Dermis blood vessel endothelial cell (primary cell): Measurements from ENCODE around the gene TNFAIP8. TPM values are rescaled to one million over a fixed set of nuclear protein-coding genes. Genes with fewer than 3 reads are reported as not detected.

Source experiments
- DNase-seq: peaks from one replicate; pipeline ENCODE4 v3.0.0; 2010
- total RNA-seq: library from RNA; depleted of rRNA; stranded (reverse); fragments of >200 nt; gene quantifications from 2 replicates; pipeline ENCODE4 v1.2.3, GENCODE V29; 2014

Gene TNFAIP8
- total RNA-seq, 1 donor from 2014 or later = 13.6 TPM

DNA sequence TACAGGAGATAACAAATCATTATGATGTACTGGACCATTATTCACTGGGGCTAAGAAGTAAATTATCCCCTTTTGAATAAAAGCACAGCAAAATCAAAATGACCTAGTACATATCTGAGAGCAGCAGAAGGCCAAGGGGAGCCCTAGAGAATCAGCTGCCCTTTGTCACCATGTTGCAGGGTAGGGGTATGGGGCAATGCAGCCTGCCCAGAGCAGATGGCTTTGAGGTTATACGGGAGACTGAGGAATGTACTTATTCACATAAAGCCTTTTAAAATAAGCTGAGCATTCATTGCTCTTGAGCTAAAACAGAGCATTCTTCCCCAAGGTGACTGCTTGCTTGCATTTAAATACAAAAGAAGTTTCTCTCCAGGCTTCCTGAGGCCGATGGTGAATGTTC is 2.6 kb upstream of the TNFAIP8 start:
- DNase-seq = no peak

DNA sequence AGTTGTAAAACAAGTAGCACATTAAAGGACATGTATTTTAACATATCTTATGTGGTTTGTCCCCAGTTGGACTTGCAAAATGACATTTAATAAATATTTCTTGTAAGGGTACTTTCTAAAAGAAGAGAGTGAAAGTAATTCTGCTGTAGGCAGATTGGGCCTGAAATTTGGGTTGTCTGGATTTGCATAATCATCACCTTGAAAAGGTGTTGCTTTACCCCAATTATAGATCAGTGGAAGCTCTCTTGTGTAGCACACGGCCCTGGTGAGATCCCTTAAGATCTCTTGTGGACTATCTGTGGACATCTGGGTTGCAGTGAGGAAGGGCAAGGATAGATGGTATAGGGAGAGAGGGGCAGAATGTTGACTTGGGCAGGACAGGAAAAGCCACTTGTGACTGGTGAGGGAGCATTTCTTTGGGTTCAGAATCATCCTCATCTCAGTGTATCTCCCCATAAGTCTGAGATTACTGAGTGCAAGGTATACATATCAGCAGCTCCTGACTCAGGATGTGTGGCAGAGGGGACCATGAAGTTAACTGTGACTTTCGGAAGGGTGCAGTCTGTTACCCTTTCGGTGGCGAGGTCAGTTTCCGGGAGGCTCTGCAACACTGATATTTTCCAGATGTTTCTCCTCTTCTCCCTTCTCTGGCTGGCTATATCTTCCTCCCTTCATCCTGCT is 2.0 kb upstream of the TNFAIP8 start:
- DNase-seq = no peak

DNA sequence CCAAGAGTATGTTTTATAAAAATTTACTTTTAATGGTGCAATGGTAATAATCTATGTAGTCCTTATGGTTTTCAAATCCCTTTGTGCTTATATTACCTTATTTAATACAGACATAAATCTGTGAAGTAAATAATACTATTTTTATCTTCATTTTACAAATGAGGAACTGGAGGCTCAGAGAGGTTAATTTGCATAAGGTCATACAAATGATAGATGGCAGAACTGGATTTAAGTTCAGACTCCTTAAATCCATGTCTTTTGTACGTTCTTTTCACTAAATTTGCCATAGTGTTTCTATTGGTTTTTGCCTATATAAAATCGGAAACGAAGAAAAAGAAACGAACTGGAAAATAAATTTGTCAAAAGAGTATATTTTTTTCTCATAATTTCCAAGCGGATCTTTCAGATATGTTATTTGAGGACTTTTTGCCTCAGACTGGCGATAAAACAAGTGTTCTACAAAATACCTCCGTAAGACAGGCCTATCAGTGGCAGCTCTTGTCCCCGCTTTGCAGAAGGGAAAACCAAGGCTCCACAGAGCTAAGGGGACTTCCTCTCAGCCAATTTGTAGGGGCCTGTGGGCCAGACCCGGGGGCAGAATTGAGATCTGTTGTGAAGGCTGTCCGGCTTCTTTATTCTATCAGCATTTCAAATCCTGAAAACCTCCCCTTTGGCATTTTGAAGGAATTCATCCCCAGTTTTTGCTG is 1.1 kb upstream of the TNFAIP8 start:
- DNase-seq = no peak

DNA sequence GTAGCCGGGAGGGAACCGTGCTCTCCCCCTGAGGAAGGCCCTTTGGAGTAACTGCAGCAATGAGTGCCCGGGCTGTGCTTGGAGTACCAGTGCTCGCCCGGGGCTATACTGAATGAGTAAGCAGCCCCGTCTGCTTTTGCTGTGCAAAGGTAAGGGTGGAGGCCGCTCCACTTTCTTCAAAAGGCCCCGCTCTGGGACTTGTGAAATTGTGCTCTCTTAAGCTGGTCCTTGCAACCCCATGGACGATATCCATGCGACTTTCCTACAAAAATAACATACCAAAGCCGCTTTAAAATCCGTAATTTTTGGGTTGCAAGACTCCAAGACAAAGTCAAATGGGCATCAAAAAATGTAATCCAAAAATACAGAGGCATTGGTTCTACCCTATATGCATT is 578 bp upstream of the TNFAIP8 start:
- DNase-seq = peak; percentile 9

DNA sequence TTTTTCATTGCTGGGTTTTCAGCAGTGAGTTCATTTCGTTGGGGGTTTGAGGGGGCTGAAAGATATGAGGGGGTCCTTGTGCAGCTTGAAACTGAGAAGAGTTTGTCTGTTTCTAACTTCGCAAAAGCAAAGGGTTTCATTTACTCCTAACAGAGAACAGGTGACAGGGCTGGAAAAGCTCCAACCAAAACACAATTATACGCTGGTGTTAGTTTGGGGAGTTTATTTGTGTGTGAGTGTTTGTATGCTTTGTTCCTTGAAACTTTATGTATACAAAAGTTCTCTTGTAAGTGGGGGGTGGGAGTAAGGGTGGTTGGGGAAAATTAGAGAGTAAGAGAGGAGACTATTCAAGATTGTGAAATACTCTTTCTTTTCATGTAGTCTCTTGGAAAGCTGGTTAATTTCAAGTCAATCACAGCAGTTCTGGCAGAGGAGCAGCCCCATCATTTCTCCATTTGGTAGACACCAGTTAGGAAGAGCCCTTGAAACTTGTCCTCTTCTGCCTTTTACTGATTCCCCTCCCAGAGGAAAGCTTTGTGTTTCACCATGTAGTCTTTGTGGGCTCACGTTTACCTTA is 881 bp downstream of the TNFAIP8 start:
- peak; percentile 20 for DNase-seq

DNA sequence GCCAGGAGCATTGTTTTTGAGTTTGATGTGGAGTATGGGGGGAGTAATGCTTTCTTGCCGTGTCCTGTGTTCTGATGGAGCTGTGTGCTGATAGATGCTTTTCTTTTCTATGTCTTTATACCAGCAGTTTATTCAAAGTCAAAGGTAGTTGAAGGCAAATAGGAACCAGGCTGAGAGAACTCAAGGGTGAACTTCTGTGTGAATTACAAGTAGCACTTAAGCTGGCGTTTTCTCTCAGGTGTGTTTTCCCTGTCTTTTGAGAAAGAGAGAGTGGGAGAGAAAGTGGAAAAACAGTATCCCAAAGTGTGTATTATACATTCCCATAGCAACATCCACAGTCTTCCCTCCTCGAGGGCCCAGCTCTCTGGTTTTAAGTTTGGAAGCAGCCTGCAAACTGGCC is 1.5 kb downstream of the TNFAIP8 start:
- no peak for DNase-seq

DNA sequence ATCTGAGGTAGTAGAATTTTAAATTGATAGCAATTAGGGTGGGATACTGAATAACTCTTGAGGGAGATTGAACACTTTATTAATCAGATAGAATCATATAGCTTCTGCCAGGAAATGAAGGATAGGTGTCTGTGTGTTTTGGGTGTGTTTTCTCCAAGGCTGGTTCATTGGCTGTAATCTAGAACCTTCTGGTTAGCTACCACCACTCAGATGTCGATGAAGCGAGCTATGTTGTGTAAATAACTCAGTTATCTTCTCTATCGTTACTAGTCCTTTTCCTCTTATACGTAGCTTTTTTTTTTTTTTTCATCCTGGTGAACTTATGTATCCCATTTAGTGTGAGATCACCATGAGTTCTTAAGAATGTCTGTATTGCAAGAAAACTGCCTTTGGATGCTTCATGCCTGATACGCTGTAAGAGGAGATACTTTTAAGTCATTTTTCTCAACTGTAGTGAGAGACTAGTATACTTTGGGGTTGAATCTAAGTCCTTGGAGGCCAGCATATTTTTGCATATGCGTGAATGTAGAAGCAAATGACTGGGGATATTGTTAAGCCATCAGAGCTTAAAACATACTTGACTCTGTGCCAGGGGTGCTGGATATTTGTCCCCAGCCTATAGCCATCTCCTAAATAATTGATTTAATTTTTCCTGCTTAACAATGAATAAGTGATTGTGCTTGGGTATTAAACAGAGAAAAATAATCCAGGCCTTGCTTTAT is 2.1 kb downstream of the TNFAIP8 start:
- no peak for DNase-seq

DNA sequence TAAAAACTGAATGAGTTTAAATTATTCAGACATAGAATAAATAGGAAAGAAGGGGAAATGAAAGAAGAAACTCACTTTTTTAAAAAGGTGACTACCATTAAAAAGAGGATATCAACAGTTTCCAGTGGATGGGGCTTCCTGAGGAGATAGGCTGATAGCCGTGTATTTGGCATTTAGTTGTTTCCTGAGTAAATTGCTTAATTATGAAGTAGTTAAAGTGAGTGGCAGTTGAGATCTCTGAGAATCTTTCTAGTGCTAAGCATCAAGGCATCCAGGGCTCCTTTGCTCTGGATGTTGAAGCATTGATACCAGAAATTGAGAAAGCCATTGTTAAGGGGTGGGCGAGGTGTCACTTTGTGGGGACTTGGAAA is 2.7 kb downstream of the TNFAIP8 start:
- DNase-seq = no peak

DNA sequence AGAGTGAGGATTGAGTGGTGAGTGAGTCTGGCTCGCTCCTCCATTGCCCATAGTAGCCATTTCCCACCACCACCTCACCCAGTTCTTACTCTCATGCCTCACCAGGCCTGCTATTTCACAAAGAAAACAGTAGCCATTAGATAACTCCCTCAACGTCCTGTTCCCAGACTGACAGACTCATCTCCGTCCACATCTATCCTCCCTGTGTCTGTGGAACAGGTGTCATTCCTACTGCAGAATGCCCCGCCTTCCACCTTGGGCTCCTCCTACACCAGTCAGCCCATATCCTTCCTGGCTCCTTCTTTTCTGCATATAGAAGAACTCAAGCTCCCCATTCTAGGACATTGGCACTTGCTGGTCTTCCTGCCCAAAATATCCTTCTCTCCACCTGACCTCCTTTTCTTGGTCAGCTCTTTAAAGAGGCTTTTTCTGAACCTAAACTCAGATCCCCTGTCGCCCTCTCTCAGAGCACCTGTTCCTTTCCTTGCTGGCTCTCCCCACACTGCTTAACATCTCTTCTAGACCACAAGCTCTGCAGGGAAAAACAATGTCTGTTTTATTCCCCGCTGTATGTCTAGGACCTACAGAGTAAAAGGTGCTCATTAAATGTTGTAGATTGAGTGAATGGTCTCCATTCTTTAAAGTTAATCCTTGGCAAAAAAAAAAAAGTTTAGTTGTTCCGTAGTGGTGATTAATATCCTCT is 3.2 kb downstream of the TNFAIP8 start:
- DNase-seq = no peak

DNA sequence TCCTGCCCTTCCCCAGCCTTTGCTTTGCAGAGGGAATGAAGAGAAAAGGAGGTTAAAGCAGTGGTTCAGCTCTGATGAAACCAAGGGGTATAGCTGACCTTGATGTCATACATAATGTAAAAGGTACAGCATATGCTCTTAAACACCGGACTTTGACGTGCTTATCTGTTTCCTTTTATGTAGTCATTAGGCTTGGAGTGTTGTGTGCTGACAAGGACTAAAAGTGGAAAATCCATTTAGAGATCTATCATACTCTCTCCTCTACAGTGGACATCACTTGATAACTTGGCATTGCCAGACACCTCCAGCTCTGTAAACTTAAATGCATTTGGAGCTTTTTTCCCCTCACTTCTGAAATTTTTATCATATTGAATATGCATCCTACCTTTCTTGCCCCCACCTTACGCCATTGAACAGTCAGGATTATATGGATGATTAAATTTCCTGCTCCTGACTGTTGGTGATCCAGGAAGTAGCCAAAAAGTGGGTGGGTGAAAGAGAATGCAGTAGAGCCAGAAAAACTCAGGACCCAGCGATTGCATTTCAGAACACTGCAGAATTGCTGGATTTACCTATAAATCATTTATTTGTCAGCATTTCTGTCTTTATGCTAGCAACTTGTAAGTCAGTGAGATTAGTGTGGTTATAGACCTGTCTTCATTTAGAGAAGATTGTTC is 4.1 kb downstream of the TNFAIP8 start:
- DNase-seq = peak; percentile 12

DNA sequence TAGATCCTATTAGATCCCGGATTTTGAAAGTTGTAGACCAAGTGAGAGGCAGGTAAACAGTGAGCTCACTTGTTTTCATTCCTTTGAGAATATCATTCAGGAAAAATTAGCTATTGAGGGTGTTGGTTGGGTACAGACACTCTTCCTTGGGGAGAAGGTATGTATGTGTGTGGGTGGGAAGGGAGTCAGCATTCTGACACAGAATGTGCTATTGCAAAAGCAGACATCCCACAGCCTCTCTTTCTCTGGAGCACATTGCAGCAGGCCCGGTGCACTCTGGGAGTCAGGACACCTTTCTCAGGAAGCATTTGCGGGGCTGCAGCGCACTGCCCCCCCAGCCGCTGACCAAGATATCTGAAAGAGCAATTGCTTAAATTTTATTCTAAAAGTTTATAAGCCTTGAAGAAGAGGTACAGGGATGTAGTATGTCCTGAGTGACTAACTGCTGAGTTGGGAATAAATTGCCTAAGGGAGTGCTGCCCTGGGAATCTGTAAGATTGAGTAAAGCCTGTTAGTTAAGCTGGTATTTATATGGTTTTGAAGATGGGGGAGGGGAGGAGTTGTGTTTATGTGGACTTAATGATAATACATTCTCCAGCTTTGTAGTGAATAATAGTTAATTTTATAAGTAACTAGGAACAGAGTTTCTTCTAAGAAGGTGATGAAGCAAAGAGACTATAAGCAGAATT is 5.2 kb downstream of the TNFAIP8 start:
- DNase-seq = no peak

DNA sequence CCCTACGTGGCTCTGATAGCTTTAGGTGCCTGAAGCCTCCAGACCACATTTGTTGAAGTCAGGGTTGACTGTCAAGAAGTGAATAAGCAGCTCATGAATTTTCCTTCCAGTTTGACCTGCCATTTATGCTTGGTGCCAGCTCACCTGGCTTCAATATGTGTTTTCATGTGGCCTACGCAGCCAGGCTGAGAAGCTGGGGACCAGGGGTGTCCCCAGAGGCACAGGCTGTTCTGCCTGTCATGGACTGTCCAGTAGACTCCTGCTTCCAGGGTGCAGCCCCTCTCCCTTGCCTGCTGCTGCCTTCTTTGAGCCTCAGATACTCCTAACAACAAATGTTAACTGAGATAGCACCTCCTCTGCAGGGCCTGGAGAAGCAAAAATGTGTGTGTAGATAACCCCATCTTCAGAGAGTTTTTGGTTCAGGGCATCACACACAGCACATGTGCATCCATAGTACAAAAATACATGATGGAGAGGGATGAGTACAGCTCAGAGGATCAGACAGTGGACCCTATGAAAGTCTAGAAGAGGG is 5.8 kb downstream of the TNFAIP8 start:
- no peak for DNase-seq

DNA sequence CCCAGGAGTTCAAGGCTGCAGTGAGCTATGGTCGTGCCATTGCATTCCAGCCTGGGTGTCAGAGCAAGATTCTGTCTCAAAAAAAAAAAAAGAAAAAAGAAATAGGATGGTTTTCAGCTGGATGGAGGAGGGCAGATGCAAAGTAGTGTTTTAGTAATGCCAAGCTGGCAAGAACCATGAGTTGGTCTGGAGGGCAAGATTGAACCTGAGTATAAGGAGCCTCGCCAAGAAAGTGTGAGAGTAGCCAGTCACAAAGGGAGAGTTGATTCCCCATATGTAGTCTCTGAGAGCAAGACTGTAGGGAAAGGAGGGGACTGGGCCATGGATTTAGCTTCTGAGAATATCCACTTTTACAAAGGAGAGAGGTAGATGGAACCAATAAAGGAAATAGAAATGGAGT is 6.9 kb downstream of the TNFAIP8 start:
- DNase-seq = no peak

DNA sequence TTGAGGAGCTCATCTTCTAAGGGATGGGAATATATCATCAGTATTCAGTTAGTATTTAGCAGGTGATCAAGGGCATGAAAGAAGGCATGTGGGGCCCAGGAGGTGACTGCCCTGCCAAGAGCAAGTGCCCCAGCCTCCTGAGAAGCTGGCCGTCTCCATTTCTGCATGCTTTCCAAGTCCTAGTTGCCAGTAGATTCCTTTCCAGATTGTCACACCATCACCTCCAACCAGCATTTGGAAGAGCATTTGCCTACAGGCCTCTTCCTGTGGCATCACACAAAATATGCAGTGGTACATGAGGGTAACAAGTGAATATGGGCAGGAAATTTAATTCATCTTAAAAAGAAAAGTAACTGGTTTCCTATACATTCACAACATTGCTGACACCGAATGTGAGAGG is 7.5 kb downstream of the TNFAIP8 start:
- DNase-seq = no peak

DNA sequence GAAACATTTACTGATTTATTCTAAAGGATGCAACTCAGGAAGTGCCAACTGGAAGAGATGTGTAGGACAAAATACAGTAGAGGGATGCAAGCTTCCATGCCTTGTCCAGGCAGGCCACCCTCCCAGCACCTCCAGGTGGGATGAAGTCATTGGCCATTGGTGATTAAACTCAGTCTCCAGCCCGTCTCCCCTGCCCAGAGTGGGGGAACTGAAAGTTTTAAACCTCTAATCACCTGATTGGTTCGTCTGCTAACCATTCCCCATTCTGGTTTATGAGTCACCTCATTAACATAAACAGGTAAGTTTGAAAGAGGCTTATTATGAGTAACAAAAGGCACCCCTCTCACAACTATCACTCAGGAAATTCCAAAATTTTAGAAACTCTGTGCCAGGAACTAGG is 8.1 kb downstream of the TNFAIP8 start:
- DNase-seq = no peak

DNA sequence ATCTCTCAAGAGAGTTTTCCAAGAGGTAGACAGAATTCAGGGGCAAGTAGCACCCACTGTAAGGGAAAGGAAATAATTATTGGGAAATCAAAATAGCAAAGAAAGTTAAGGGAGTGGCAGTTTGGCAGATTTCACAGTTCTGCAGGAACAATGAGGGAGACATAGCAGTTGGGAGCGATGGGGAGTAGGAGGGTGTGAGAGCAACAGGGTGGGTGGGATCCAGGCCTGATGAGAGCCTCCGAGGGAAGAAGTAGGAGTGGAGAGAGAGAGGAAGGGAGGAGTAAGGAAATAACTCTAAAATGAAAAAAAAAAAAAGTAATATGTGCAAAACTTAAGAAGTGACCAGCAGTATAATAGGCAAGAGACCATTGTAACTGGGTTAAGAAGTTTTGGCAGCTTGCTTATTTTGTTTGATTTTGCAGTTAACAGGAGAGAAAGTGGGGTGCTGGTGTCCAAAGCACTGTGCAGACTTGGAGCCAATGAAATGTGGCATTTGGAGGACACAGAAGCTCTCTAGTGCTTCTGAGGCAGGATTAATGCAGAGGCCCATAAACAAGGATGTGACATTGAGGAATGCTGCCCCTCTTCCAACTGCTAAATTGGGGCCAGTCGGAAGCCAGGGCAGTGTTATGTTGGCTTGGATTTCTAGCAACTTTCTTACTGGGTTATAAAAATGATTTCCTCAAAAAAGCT is 10.2 kb downstream of the TNFAIP8 start:
- DNase-seq = no peak

DNA sequence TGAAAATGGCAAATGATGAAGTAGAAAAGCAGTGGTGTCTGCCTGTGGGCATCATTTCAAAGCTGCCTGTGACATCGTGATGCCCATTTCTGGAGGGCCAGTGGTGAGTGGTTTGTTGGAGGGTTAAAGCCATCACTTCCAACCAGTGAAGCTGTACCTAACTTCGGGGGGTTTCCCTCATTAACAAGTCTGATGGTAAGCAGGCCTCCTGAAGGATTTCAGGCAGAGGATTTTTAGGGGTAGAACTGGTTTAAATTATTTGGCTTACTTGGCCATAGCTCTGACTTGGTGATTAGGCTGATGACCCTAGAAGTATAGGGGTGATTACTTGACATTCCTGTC is 10.7 kb downstream of the TNFAIP8 start:
- DNase-seq = no peak

DNA sequence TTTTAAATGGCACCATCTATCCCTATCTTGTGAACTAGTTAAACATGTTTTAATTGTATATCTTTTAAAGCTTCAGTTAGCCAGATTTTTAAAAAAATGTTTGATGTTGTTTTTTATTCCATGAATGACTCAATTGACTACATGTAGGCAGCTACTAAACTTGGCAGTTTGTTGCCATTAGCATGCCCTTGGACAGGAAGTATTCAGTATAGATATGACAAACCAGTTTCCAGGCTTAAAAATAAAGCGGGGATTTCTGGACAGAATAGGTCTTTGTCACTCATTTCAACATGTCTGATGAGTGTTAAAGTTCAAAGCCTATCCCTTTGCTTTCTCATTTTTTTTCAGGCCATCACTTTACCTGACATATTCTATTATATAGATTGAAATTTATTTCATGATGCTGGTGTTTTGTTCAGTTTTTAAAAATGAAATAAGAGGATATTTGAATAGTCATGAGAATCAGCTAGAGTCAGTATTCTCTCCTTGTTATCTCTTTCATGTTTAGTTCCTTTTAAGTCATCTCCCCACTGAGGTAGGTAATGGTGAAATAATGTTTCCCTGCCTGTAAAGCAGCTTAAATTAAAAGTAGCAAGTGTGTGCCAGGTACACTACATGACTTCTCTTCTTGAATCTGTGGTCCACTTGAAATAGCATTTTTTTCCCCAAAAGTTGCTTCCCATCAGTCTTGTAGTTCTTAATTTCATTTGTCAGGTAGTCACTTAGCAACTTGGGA is 11.9 kb downstream of the TNFAIP8 start:
- DNase-seq = peak; percentile 73

DNA sequence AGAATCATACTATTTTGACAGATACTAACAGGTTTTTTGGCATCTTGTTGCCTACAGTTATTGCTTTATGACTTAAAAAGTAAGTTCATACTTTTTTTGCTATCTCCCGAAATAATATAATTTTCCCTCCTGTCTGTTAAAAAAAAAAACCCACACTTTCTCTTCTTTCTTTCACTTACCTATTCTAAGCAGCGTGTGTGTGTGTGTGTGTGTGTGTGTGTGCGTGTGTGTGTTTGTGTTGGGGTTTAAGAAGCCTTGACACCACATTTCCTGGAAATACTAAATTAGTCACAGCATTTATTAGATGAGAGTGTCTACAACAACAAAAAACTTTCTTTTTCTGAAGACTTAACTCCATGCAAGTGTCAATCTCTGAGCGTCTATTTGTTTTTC is 12.4 kb downstream of the TNFAIP8 start:
- DNase-seq = peak; percentile 31

DNA sequence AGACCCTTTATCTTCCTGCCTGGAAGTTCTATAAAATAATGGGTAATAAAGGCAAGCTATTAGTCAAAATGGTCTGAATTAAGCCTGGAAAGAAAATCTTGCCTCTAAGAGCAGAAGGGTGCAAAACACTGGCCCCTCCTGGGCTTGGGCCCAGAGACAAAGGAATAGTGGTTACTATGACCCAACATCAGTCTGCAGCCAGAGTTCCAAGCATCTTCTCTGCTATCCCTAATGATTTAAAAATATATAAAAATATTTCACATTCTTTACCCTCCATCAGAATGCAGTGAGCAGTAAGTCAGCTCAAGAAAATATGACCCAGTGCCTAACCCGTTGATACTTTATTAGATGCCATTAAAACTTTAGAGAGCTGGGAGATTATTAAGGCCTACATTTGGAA is 14.7 kb downstream of the TNFAIP8 start:
- no peak for DNase-seq
